KMS-11 (cell line): ENCODE data around the gene TMOD1.
"Not testable (repeated sequence)": the region's sequence is repeated elsewhere in the genome, so short reads cannot be mapped to it uniquely, and the experiment has no call there.

Experiments used
- H2AFZ ChIP-seq: fragments of 200-600 bp; sonication (generic); 2 replicates; pipeline ENCODE4 v1.6.1; 2016; ENCODE audit warnings: antibody characterized with exemption, mixed run types, low read depth
- H3K27ac ChIP-seq: fragments of 200-600 bp; sonication (generic); 2 replicates; pipeline ENCODE4 v1.6.1; 2016; ENCODE audit warnings: mild to moderate bottlenecking, mixed run types
- H3K27me3 ChIP-seq: fragments of 200-600 bp; sonication (generic); 2 replicates; pipeline ENCODE4 v1.6.1; 2017; ENCODE audit warnings: mild to moderate bottlenecking, low read depth, mixed run types, moderate library complexity; ENCODE audit not compliant: insufficient read depth
- H3K36me3 ChIP-seq: fragments of 200-600 bp; sonication (generic); 2 replicates; pipeline ENCODE4 v1.6.1; 2017; ENCODE audit warnings: mild to moderate bottlenecking, mixed run types; ENCODE audit not compliant: insufficient read depth
- H3K4me1 ChIP-seq: fragments of 200-600 bp; sonication (generic); 2 replicates; pipeline ENCODE4 v1.6.1; 2016; ENCODE audit warnings: mild to moderate bottlenecking, low read depth, mixed run types; ENCODE audit not compliant: poor library complexity, severe bottlenecking
- H3K4me2 ChIP-seq: fragments of 200-600 bp; sonication (generic); 2 replicates; pipeline ENCODE4 v1.7.0; 2016; ENCODE audit warnings: mild to moderate bottlenecking, mixed run types
- H3K4me3 ChIP-seq: fragments of 200-600 bp; sonication (generic); IDR thresholded peaks from 2 replicates; pipeline ENCODE4 v1.6.1; 2017; ENCODE audit warnings: low read depth, low read length, mixed read lengths; ENCODE audit not compliant: insufficient read depth
- H3K79me2 ChIP-seq: fragments of 200-600 bp; sonication (generic); 2 replicates; pipeline ENCODE4 v1.6.1; 2016; ENCODE audit warnings: low read depth, mixed run types; ENCODE audit not compliant: insufficient read depth
- H3K9ac ChIP-seq: fragments of 200-600 bp; sonication (generic); 2 replicates; pipeline ENCODE4 v1.6.1; 2016; ENCODE audit warnings: mild to moderate bottlenecking, mixed run types
- H4K20me1 ChIP-seq: fragments of 200-600 bp; sonication (generic); 2 replicates; pipeline ENCODE4 v1.6.1; 2016; ENCODE audit warnings: mild to moderate bottlenecking, mixed run types; ENCODE audit not compliant: insufficient read depth
- CTCF ChIP-seq: fragments of 200-600 bp; sonication (generic); conservative IDR thresholded peaks from 2 replicates; pipeline ENCODE4 v1.6.1; 2017; ENCODE audit warnings: low read depth, mild to moderate bottlenecking, antibody characterized with exemption, low read length, moderate library complexity, mixed read lengths

TMOD1 gene

GRCh38 chr9:97571664-97572063, 70.2 kb downstream of the TMOD1 start:
- no peaks in the 10 kb centered on the region for H3K79me2 ChIP-seq
- H3K4me3 ChIP-seq = no peak overlapping the region
- H4K20me1 ChIP-seq = no peaks in the 10 kb centered on the region
- no peaks in the 10 kb centered on the region for H3K4me1 ChIP-seq
- H3K27me3 ChIP-seq = no peaks in the 10 kb centered on the region
- no peak for TF ChIP-seq CTCF
- no peaks in the 10 kb centered on the region for H3K36me3 ChIP-seq
- H3K9ac ChIP-seq = no peak overlapping the region
- no peak overlapping the region for H3K27ac ChIP-seq
- no peak overlapping the region for H3K4me2 ChIP-seq
- no peak overlapping the region for H2AFZ ChIP-seq

GRCh38 chr9:97572196-97572891, 70.9 kb downstream of the TMOD1 start:
- H3K9ac ChIP-seq = no peak overlapping the region
- H3K4me2 ChIP-seq = no peak overlapping the region
- no peaks in the 10 kb centered on the region for H3K4me1 ChIP-seq
- H4K20me1 ChIP-seq = no peaks in the 10 kb centered on the region
- H3K27me3 ChIP-seq = no peaks in the 10 kb centered on the region
- no peak overlapping the region for H3K27ac ChIP-seq
- H3K36me3 ChIP-seq = no peaks in the 10 kb centered on the region
- no peak overlapping the region for H2AFZ ChIP-seq
- no peak overlapping the region for H3K4me3 ChIP-seq
- TF ChIP-seq CTCF = no peak
- no peaks in the 10 kb centered on the region for H3K79me2 ChIP-seq

GRCh38 chr9:97572892-97573365, 71.5 kb downstream of the TMOD1 start:
- Histone ChIP-seq H3K9ac (no peak overlapping the region), H3K4me3 (no peak overlapping the region), H2AFZ (no peak overlapping the region), H3K27me3 (no peaks in the 10 kb centered on the region), H4K20me1 (no peaks in the 10 kb centered on the region), H3K4me2 (no peak overlapping the region), H3K4me1 (no peaks in the 10 kb centered on the region), H3K79me2 (no peaks in the 10 kb centered on the region), H3K36me3 (no peaks in the 10 kb centered on the region), H3K27ac (no peak overlapping the region)
- no peak for TF ChIP-seq CTCF

- Histone ChIP-seq H2AFZ (no peak overlapping the region), H3K36me3 (no peaks in the 10 kb centered on the region), H3K27ac (no peak overlapping the region), H3K4me2 (no peak overlapping the region), H3K79me2 (no peaks in the 10 kb centered on the region), H3K9ac (no peak overlapping the region), H3K4me1 (no peaks in the 10 kb centered on the region), H4K20me1 (no peaks in the 10 kb centered on the region), H3K4me3 (no peak overlapping the region), H3K27me3 (no peaks in the 10 kb centered on the region)
- TF ChIP-seq CTCF = no peak
Observed at GRCh38 chr9:97573482-97574073, 72.1 kb downstream of the TMOD1 start.

GRCh38 chr9:97574101-97574571, 72.7 kb downstream of the TMOD1 start:
- H3K27me3 ChIP-seq, H3K4me3 ChIP-seq, H4K20me1 ChIP-seq, H3K79me2 ChIP-seq, H3K9ac ChIP-seq, H3K4me2 ChIP-seq, H3K27ac ChIP-seq, H3K4me1 ChIP-seq, H2AFZ ChIP-seq, H3K36me3 ChIP-seq: not testable (repeated sequence)

- not testable (repeated sequence) for H3K4me3 ChIP-seq, H3K9ac ChIP-seq, H3K4me2 ChIP-seq
Observed at GRCh38 chr9:97574921-97575672, 73.6 kb downstream of the TMOD1 start.

More at GRCh38 chr9:97574921-97575672, 73.6 kb downstream of the TMOD1 start:
- not testable (repeated sequence) for H3K27me3 ChIP-seq, H3K4me1 ChIP-seq, H4K20me1 ChIP-seq, H3K36me3 ChIP-seq, H2AFZ ChIP-seq, H3K79me2 ChIP-seq, H3K27ac ChIP-seq
